ENCODE results near the gene DEFB131B. TPM values are rescaled to one million over a fixed set of nuclear protein-coding genes. Genes with fewer than 3 reads are reported as not detected.

Gene DEFB131B
- total RNA-seq, 1 experiment from 2014 or later: not detected

DNA sequence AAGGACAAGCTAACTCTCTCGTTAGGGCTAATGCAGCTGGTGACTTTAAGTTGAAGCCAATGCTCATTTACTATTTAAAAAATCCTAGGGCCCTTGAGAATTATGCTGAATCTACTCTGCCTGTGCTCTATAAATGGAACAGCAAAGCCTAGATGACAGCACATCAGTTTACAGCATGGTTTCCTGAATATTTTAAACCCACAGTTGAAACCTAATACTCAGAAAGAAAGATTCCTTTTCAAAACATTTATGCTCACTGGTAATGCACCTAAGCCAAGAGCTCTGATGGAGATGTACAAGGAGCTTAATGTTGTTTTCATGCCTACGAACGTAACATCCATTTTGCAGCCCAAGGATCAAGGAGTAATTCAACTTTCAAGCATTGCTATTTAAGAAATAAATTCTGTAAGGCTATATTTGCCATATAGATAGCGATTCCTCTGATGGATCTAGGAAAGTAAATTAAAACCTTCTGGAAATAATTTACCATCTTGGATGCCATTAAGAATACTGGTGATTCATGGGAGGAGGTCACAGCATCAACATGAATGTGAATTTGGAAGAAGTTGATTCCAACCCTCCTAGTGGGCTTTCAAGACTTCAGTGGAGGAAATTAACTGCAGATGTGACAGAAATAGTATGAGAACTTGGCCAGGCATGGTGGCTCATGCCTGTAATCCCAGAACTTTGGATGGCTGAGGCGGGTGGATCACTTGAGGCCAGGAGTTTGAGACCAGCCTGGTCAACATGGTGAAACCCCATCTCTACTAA lies 35.7 kb downstream of the DEFB131B start:
- Mint-ChIP-seq H3K4me1 (ENCODE audit: low read depth, unreplicated experiment) (peaks cover 23% of the 10 kb centered on the region), H3K9me3 (ENCODE audit: unreplicated experiment) (no peaks in the 10 kb centered on the region), H3K27me3 (ENCODE audit: insufficient read depth, unreplicated experiment) (no peaks in the 10 kb centered on the region), H3K36me3 (ENCODE audit: insufficient read depth, unreplicated experiment) (peaks cover 39% of the 10 kb centered on the region), H3K27ac (ENCODE audit: unreplicated experiment) (no peak overlapping the region), H3K4me3 (ENCODE audit: unreplicated experiment) (no peak overlapping the region)
- DNase-seq: no peak
- TF ChIP-seq, protein P1, sequence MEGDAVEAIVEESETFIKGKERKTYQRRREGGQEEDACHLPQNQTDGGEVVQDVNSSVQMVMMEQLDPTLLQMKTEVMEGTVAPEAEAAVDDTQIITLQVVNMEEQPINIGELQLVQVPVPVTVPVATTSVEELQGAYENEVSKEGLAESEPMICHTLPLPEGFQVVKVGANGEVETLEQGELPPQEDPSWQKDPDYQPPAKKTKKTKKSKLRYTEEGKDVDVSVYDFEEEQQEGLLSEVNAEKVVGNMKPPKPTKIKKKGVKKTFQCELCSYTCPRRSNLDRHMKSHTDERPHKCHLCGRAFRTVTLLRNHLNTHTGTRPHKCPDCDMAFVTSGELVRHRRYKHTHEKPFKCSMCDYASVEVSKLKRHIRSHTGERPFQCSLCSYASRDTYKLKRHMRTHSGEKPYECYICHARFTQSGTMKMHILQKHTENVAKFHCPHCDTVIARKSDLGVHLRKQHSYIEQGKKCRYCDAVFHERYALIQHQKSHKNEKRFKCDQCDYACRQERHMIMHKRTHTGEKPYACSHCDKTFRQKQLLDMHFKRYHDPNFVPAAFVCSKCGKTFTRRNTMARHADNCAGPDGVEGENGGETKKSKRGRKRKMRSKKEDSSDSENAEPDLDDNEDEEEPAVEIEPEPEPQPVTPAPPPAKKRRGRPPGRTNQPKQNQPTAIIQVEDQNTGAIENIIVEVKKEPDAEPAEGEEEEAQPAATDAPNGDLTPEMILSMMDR (IDR thresholded peaks at IDR 0.05; ENCODE audit: insufficient read depth in 1 of 2, low read depth in 1 of 2, low read length in 1 of 2, severe bottlenecking in 1 of 2, unreplicated experiment in 1 of 2): no peak
- Histone ChIP-seq H3K4me3 (ENCODE audit: low read depth, low read length) (no peak overlapping the region), H3K9me3 (no peaks in the 10 kb centered on the region), H3K27me3 (replicated peaks; ENCODE audit: control insufficient read depth, insufficient read depth, low read length) (no peaks in the 10 kb centered on the region), H3K36me3 (ENCODE audit: control insufficient read depth, insufficient read depth, low read length) (peaks cover 2% of the 10 kb centered on the region; the same call in 1 of the 2 replicates), H3K4me1 (peaks cover 34% of the 10 kb centered on the region)
- POLR2A ChIA-PET: interaction anchor here (0.7 kb wide), 1 partner anchor 311 kb away, joined by 6 read pairs; the partner anchor contains the start of gene INPPL1
- CTCF ChIA-PET: no interaction called here
- intact Hi-C loops (cut with micrococcal nuclease; ENCODE audit: unreplicated experiment): no loop called here
- BruUV-seq (replicated peaks): no TSS peak

DNA sequence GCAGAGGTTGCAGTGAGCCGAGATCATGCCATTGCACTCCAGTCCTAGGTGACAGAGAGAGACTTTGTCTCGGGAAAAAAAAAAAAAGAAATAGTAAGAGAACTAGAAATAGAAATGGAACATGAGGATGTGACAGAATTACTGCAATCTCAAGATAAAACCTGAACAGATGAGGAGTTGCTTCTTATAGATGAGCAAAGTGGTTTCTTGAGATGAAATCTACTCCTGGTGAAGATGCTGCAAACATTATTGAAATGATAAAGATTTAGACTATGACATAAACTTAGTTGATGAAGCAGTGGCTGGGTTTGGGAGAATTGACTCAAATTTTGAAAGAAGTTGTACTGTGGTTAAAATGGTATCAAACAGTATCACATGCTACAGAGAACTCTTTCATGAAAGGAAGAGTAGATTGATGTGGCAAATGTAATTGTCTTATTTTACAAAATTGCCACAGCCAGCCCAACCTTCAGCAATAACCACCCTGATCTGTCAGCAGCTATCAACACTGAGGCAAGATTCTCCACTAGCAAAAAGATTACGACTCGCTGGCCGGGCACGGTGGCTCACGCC lies 36.5 kb downstream of the DEFB131B start:
- Mint-ChIP-seq H3K4me3 (ENCODE audit: unreplicated experiment) (no peak overlapping the region), H3K9me3 (ENCODE audit: unreplicated experiment) (no peaks in the 10 kb centered on the region), H3K27me3 (ENCODE audit: insufficient read depth, unreplicated experiment) (no peaks in the 10 kb centered on the region), H3K36me3 (ENCODE audit: insufficient read depth, unreplicated experiment) (peaks cover 39% of the 10 kb centered on the region), H3K4me1 (ENCODE audit: low read depth, unreplicated experiment) (peaks cover 20% of the 10 kb centered on the region), H3K27ac (ENCODE audit: unreplicated experiment) (no peak overlapping the region)
- H3K4me3 ChIP-seq (ENCODE audit: low read depth, low read length): no peak overlapping the region
- no peaks in the 10 kb centered on the region for H3K9me3 ChIP-seq
- ChIA-PET CTCF (no interaction called here), POLR2A (no interaction called here)
- peaks cover 28% of the 10 kb centered on the region for H3K4me1 ChIP-seq
- TF ChIP-seq, protein P1 (IDR thresholded peaks at IDR 0.05; ENCODE audit: insufficient read depth in 1 of 2, low read depth in 1 of 2, low read length in 1 of 2, severe bottlenecking in 1 of 2, unreplicated experiment in 1 of 2): no peak
- BruUV-seq (replicated peaks): no TSS peak
- H3K27me3 ChIP-seq (replicated peaks; ENCODE audit: control insufficient read depth, insufficient read depth, low read length): no peaks in the 10 kb centered on the region
- intact Hi-C loops (cut with micrococcal nuclease; ENCODE audit: unreplicated experiment): no loop called here
- DNase-seq: no peak
- H3K36me3 ChIP-seq (ENCODE audit: control insufficient read depth, insufficient read depth, low read length): peaks cover 2% of the 10 kb centered on the region; the same call in 1 of the 2 replicates

DNA sequence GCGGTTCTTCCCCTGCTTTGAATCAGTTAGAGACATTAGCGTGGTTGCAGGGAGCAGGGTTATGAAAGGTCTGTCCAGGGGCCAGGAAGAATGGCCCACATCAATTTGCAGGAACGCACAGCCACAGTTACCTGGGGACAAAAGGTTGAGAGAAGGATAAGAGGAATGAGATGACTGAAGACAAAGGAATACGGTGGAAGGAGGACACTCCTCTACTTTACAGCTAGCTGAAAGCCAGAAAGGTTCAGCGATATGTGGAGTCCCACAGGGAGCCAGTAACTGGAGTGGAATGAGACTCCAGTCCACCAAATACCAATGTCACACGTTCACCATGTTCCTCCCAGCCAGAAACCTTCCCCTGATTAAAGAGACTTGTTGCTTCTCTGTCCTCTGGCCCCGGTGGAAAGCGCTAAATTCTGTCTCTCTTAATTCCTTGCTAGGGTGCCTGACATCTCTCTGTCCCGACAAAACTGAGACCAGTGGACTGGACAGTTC lies 39.4 kb downstream of the DEFB131B start:
- TF ChIP-seq, protein P1 (IDR thresholded peaks at IDR 0.05; ENCODE audit: insufficient read depth in 1 of 2, low read depth in 1 of 2, low read length in 1 of 2, severe bottlenecking in 1 of 2, unreplicated experiment in 1 of 2): no peak
- Histone ChIP-seq H3K4me3 (ENCODE audit: low read depth, low read length) (no peak overlapping the region), H3K9me3 (no peaks in the 10 kb centered on the region), H3K27me3 (replicated peaks; ENCODE audit: control insufficient read depth, insufficient read depth, low read length) (no peaks in the 10 kb centered on the region), H3K36me3 (ENCODE audit: control insufficient read depth, insufficient read depth, low read length) (peaks cover 2% of the 10 kb centered on the region; the same call in 1 of the 2 replicates), H3K4me1 (0 out of 2 replicates have a peak, but pooled peaks cover 1% of the 10 kb centered on the region)
- peaks cover 25% of the 10 kb centered on the region for H3K36me3 Mint-ChIP-seq (ENCODE audit: insufficient read depth, unreplicated experiment)
- POLR2A ChIA-PET: no interaction called here
- H3K27me3 Mint-ChIP-seq (ENCODE audit: insufficient read depth, unreplicated experiment): no peaks in the 10 kb centered on the region
- DNase-seq: no peak
- no peak overlapping the region for H3K27ac Mint-ChIP-seq (ENCODE audit: unreplicated experiment)
- no TSS peak for BruUV-seq (replicated peaks)
- intact Hi-C loops (cut with micrococcal nuclease; ENCODE audit: unreplicated experiment): no loop called here
- CTCF ChIA-PET: no interaction called here
- no peak overlapping the region for H3K4me3 Mint-ChIP-seq (ENCODE audit: unreplicated experiment)
- H3K9me3 Mint-ChIP-seq (ENCODE audit: unreplicated experiment): no peaks in the 10 kb centered on the region
- H3K4me1 Mint-ChIP-seq (ENCODE audit: low read depth, unreplicated experiment): no peaks in the 10 kb centered on the region
